Suprapubic skin (tissue), 4 donors: ENCODE measurements around the gene ARHGAP23. TPM values are rescaled to one million over a fixed set of nuclear protein-coding genes. Genes with fewer than 3 reads are reported as not detected.
"Not testable (repeated sequence)": the region's sequence is repeated elsewhere in the genome, so short reads cannot be mapped to it uniquely, and the experiment has no call there.

Experiments
- DNase-seq, 2 donors: peaks; one replicate each; pipeline ENCODE4 v3.0.0-alpha.2; 2019; ENCODE audit warnings: low spot score in 2 of 2
- H3K27ac ChIP-seq: fragments of 200-600 bp; sonication (generic); one replicate; pipeline ENCODE4 v1.5.1; 2019
- H3K27me3 ChIP-seq: fragments of 200-600 bp; sonication (generic); one replicate; pipeline ENCODE4 v1.5.1; 2019
- H3K36me3 ChIP-seq: fragments of 200-600 bp; sonication (generic); one replicate; pipeline ENCODE4 v1.5.1; 2019
- H3K4me1 ChIP-seq: fragments of 200-600 bp; sonication (generic); one replicate; pipeline ENCODE4 v1.5.1; 2019
- H3K4me3 ChIP-seq: fragments of 200-600 bp; sonication (generic); one replicate; pipeline ENCODE4 v1.5.1; 2019; ENCODE audit warnings: mild to moderate bottlenecking
- H3K9me3 ChIP-seq: fragments of 200-600 bp; sonication (generic); one replicate; pipeline ENCODE4 v1.5.1; 2019
- EP300 ChIP-seq: sonication (generic); formaldehyde crosslinking; IDR thresholded peaks from one replicate; pipeline ENCODE4 v1.6.1; 2017; ENCODE audit warnings: antibody characterized with exemption
- POLR2A ChIP-seq, 2 donors: fragments of 450-650 bp; IDR thresholded peaks; one replicate each; pipeline ENCODE4 v1.6.1; 2017; ENCODE audit warnings: antibody characterized with exemption in 2 of 2, mild to moderate bottlenecking in 2 of 2, moderate library complexity in 2 of 2
- POLR2AphosphoS5 ChIP-seq, 3 donors: sonication (generic); formaldehyde crosslinking; IDR thresholded peaks; one replicate each; pipeline ENCODE4 v1.6.1; 2017; ENCODE audit warnings: antibody characterized with exemption in 3 of 3
- WGBS: methylation state at CpG from one replicate; pipeline ENCODE4 v1.1.5; 2018; 5-methylcytosine and 5-hydroxymethylcytosine counted together
- total RNA-seq, 4 donors: library from RNA; depleted of rRNA; stranded (reverse); fragments of >200 nt; gene quantifications; one replicate each; pipeline ENCODE4 v1.1.0, GENCODE V29; 2016
- TF ChIP-seq, protein P1 (sequence below), 2 donors: fragments of 200-600 bp in 1 of 2; fragments of 450-650 bp in 1 of 2; sonication (generic) in 1 of 2; IDR thresholded peaks; one replicate each; pipeline ENCODE4 v1.5.1; 2016 to 2019; ENCODE audit warnings: antibody characterized with exemption in 2 of 2, mild to moderate bottlenecking in 1 of 2, moderate library complexity in 1 of 2

ARHGAP23 gene
- total RNA-seq, 4 donors from 2014 or later, result 94.8 to 149 (median 121) TPM

GRCh38 chr17:38498353-38498752 is 70.1 kb downstream of the ARHGAP23 start:
- Histone ChIP-seq H3K4me1 (no peaks in the 10 kb centered on the region), H3K27ac (no peak overlapping the region), H3K9me3 (no peaks in the 10 kb centered on the region), H3K4me3 (no peak overlapping the region), H3K27me3 (no peaks in the 10 kb centered on the region), H3K36me3 (peaks cover 81% of the 10 kb centered on the region)
- WGBS, result 94% methylated on average over 11 of the region's 14 CpGs
- TF ChIP-seq EP300 (no peak), POLR2AphosphoS5 (IDR thresholded peaks at IDR 0.05) (no peak), POLR2A (IDR thresholded peaks at IDR 0.05) (no peak)
- TF ChIP-seq, protein P1, sequence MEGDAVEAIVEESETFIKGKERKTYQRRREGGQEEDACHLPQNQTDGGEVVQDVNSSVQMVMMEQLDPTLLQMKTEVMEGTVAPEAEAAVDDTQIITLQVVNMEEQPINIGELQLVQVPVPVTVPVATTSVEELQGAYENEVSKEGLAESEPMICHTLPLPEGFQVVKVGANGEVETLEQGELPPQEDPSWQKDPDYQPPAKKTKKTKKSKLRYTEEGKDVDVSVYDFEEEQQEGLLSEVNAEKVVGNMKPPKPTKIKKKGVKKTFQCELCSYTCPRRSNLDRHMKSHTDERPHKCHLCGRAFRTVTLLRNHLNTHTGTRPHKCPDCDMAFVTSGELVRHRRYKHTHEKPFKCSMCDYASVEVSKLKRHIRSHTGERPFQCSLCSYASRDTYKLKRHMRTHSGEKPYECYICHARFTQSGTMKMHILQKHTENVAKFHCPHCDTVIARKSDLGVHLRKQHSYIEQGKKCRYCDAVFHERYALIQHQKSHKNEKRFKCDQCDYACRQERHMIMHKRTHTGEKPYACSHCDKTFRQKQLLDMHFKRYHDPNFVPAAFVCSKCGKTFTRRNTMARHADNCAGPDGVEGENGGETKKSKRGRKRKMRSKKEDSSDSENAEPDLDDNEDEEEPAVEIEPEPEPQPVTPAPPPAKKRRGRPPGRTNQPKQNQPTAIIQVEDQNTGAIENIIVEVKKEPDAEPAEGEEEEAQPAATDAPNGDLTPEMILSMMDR (IDR thresholded peaks at IDR 0.05), result no peak
- no peak for DNase-seq

DNA sequence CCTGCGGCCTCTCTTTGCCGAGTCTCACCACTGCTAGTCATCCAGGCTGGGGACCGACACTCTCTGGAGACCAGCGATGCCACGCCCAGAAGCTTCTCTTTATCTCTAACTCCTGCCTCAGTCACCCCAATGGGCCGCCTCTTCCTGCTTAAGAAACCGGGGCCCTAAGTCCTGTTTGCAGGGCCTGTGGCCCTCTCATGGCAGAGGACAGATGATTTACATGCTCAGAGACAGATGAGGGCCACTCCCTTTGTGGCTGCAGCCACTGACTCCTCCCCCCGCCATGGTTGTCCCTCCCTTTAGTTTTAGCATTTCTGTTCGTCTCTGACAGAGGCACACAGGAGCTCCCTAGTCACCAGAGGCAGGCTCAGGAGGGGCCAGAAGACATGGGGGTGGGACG is 71.0 kb downstream of the ARHGAP23 start:
- not testable (repeated sequence) for H3K4me3 ChIP-seq, H3K4me1 ChIP-seq, DNase-seq, H3K27me3 ChIP-seq, H3K9me3 ChIP-seq, H3K27ac ChIP-seq
- WGBS, result 90% methylated on average over 10 of the region's 10 CpGs
- peaks cover 79% of the 10 kb centered on the region for H3K36me3 ChIP-seq

DNA sequence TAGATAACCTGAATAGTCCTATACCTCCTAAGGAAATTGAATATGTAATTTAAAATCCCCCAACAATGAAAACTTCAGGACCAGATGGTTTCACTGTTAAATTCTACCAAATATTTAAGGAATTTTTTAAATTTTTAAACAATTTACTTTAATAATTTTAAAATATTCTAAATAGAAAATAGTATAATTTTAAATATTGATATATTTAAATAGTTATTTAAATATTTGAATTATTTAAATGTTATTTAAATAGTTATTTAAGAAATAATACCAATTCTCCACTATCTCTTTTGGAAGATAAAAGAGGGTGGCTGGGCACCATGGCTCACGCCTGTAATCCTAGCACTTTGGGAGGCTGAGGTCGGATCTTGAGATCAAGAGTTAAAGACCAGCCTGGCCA is 73.5 kb downstream of the ARHGAP23 start:
- 98% methylated on average over 2 of the region's 2 CpGs for WGBS
- H3K9me3 ChIP-seq, H3K27me3 ChIP-seq, H3K4me1 ChIP-seq, DNase-seq, H3K4me3 ChIP-seq, H3K27ac ChIP-seq: not testable (repeated sequence)
- H3K36me3 ChIP-seq, result peaks cover 81% of the 10 kb centered on the region

- not testable (repeated sequence) for H3K9me3 ChIP-seq, H3K4me1 ChIP-seq, H3K27ac ChIP-seq, H3K4me3 ChIP-seq, DNase-seq, H3K27me3 ChIP-seq
- H3K36me3 ChIP-seq, result peaks cover 74% of the 10 kb centered on the region
- WGBS, result 92% methylated on average over 12 of the region's 15 CpGs
Observed at GRCh38 chr17:38503286-38503913, 75.1 kb downstream of the ARHGAP23 start.

DNA sequence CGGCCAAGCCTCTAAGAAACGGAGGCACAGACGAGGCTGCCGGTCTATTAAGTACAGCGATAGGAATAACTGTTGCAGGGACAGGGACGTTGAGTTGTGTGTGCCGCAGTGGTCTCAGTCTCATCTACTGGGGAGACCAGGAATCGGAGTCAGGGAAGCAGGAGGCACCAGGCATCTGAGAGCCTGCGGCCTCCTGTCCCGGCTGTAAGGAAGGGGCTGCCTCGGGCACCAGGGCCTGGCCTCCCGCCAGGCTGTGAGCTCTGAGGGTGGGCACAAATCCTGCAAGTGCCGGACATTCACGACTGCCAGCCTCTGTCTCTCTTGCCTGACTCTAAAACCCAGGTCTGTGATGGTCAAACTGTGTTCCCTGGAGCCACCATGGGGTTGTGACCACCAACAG is 76.0 kb downstream of the ARHGAP23 start:
- no peak for TF ChIP-seq EP300
- no peak for TF ChIP-seq POLR2A (IDR thresholded peaks at IDR 0.05)
- TF ChIP-seq, protein P1 (IDR thresholded peaks at IDR 0.05), result no peak
- no peak for TF ChIP-seq POLR2AphosphoS5 (IDR thresholded peaks at IDR 0.05)
- H3K36me3 ChIP-seq, result peaks cover 66% of the 10 kb centered on the region
- H3K4me3 ChIP-seq, result no peak overlapping the region
- DNase-seq, result no peak
- no peaks in the 10 kb centered on the region for H3K27me3 ChIP-seq
- no peak overlapping the region for H3K27ac ChIP-seq
- H3K9me3 ChIP-seq, result no peaks in the 10 kb centered on the region
- 94% methylated on average over 14 of the region's 14 CpGs for WGBS
- H3K4me1 ChIP-seq, result peaks cover 8% of the 10 kb centered on the region

DNA sequence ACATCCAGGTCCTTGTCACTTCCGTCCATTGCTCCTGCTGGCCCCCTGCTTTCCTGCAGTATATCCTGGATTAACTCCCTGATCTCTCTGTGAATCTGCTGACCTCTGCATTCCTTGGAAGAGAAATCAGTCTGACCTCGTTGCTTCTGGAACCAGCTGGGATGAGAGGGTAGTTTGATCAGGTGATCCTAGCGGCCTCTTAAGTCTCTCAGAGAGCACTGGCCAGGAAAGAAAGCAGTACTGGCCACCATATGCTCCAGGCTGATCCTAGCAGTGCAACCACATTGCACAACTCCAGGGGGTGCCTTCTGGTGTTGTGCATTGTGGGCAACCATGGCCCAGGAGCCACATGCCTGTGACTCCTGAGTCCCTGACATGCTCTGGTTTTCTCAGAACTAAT is 79.2 kb downstream of the ARHGAP23 start:
- Histone ChIP-seq H3K4me1 (peaks cover 28% of the 10 kb centered on the region), H3K36me3 (peaks cover 41% of the 10 kb centered on the region), H3K9me3 (no peaks in the 10 kb centered on the region), H3K27me3 (peaks cover 9% of the 10 kb centered on the region), H3K27ac (no peak overlapping the region), H3K4me3 (no peak overlapping the region)
- TF ChIP-seq POLR2A (IDR thresholded peaks at IDR 0.05) (no peak), EP300 (no peak), POLR2AphosphoS5 (IDR thresholded peaks at IDR 0.05) (no peak)
- TF ChIP-seq, protein P1 (IDR thresholded peaks at IDR 0.05), result no peak
- WGBS, result 79% methylated on average over 3 of the region's 3 CpGs
- no peak for DNase-seq

DNA sequence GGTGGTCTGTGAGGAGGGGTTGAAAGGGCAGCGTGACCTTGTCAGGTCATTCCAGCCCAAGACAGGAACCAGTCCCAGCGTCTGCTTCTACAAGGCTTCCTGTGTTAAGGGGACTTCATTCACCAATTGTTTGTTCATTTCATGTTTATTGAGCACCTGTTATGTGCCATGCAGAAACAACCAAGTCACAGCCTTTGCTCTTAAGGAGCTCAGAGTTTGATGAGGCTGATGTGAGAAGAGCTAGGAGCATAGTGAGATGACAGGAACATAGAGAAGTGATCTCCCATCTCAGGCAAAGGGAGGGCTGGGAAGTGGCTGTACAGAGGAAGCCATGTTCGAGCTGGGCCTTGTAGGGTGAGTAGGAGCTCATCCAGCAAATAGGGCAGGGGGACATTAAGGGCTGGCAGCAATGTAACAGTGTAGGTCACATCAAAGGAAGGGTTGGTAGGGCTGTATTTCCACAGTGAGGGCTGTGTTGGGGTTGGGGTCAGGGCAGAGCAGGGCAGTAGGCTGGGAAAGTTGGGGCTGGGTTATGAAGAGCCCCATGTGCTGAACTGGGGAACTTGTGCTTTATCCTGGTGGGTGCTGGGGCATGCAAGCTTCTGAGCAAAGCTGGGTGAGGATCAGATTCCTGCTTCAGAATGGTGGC is 79.8 kb downstream of the ARHGAP23 start:
- H3K27ac ChIP-seq, result no peak overlapping the region
- peaks cover 9% of the 10 kb centered on the region for H3K27me3 ChIP-seq
- DNase-seq, result no peak
- WGBS, result 93% methylated on average over 3 of the region's 3 CpGs
- peaks cover 35% of the 10 kb centered on the region for H3K36me3 ChIP-seq
- no peak overlapping the region for H3K4me3 ChIP-seq
- peaks cover 28% of the 10 kb centered on the region for H3K4me1 ChIP-seq
- TF ChIP-seq EP300 (no peak), POLR2A (IDR thresholded peaks at IDR 0.05) (no peak), POLR2AphosphoS5 (IDR thresholded peaks at IDR 0.05) (no peak)
- TF ChIP-seq, protein P1 (IDR thresholded peaks at IDR 0.05), result no peak
- no peaks in the 10 kb centered on the region for H3K9me3 ChIP-seq
